Nephron progenitor cell (in vitro differentiated cells): Measurements from ENCODE around the gene FBXO42.
"Not testable (repeated sequence)": the region's sequence is repeated elsewhere in the genome, so short reads cannot be mapped to it uniquely, and the experiment has no call there.

Experiments used
- DNase-seq: peaks from one replicate; pipeline ENCODE4 v3.0.0; 2021
- H3K27ac Mint-ChIP-seq: 2 replicates; pipeline ENCODE4 v1.8.0; 2021; ENCODE audit warnings: mild to moderate bottlenecking, moderate library complexity, mixed read lengths
- H3K27me3 Mint-ChIP-seq: 2 replicates; pipeline ENCODE4 v1.8.0; 2021; ENCODE audit warnings: mild to moderate bottlenecking, low read depth, mixed read lengths; ENCODE audit not compliant: poor library complexity
- H3K36me3 Mint-ChIP-seq: 2 replicates; pipeline ENCODE4 v1.8.0; 2021; ENCODE audit warnings: low read depth, mixed read lengths
- H3K4me1 Mint-ChIP-seq: 2 replicates; pipeline ENCODE4 v1.8.0; 2021; ENCODE audit warnings: mixed read lengths
- H3K4me3 Mint-ChIP-seq: 2 replicates; pipeline ENCODE4 v1.8.0; 2021; ENCODE audit warnings: mild to moderate bottlenecking, moderate library complexity, mixed read lengths
- H3K9me3 Mint-ChIP-seq: 2 replicates; pipeline ENCODE4 v1.8.0; 2021; ENCODE audit warnings: mild to moderate bottlenecking, moderate library complexity, mixed read lengths
- CTCF ChIP-seq: fragments of 200-600 bp; sonication (generic); IDR thresholded peaks from 2 replicates; pipeline ENCODE4 v1.5.0; 2021; ENCODE audit warnings: antibody characterized with exemption

The FBXO42 gene

GRCh38 chr1:16367968-16368890 lies 15.9 kb upstream of the FBXO42 start:
- Mint-ChIP-seq H3K27me3 (peaks cover 13% of the 10 kb centered on the region), H3K4me1 (peaks cover 30% of the 10 kb centered on the region), H3K4me3 (peak overlapping the region; percentile 93), H3K27ac (peak overlapping the region; percentile 98), H3K9me3 (no peaks in the 10 kb centered on the region), H3K36me3 (peaks cover 15% of the 10 kb centered on the region)
- TF ChIP-seq CTCF = no peak
- no peak for DNase-seq

- H3K27me3 Mint-ChIP-seq = peaks cover 13% of the 10 kb centered on the region
- DNase-seq = peak; percentile 78
- H3K4me1 Mint-ChIP-seq = peaks cover 23% of the 10 kb centered on the region
- H3K9me3 Mint-ChIP-seq = no peaks in the 10 kb centered on the region
- H3K4me3 Mint-ChIP-seq = peak overlapping the region; percentile 93
- peaks cover 8% of the 10 kb centered on the region for H3K36me3 Mint-ChIP-seq
- TF ChIP-seq CTCF = no peak
- peak overlapping the region; percentile 98 for H3K27ac Mint-ChIP-seq
Measured at GRCh38 chr1:16367258-16367967, 15.1 kb upstream of the FBXO42 start.

- H3K4me3 Mint-ChIP-seq = peak within 1 kb of the TSS; percentile 93
- H3K9me3 Mint-ChIP-seq = no peaks in the 10 kb centered on the region
- no peak for TF ChIP-seq CTCF
- H3K36me3 Mint-ChIP-seq = peaks cover 2% of the 10 kb centered on the region
- peaks cover 13% of the 10 kb centered on the region for H3K27me3 Mint-ChIP-seq
- H3K4me1 Mint-ChIP-seq = peaks cover 22% of the 10 kb centered on the region
- peak within 1 kb of the TSS; percentile 98 for H3K27ac Mint-ChIP-seq
- peak; percentile 91 for DNase-seq
Measured at GRCh38 chr1:16366722-16367257, 14.5 kb upstream of the FBXO42 start, which contains the start of gene SZRD1. Gene SZRD1, plus strand, starts transcription at chr1:16367242. Its CDS starts 16 bp downstream, at chr1:16367258.

GRCh38 chr1:16365146-16365498 lies 12.8 kb upstream of the FBXO42 start:
- H3K27ac Mint-ChIP-seq, DNase-seq: not testable (repeated sequence)

GRCh38 chr1:16356867-16357266 lies 4.6 kb upstream of the FBXO42 start:
- H3K27ac Mint-ChIP-seq = no peak overlapping the region
- H3K27me3 Mint-ChIP-seq = peaks cover 7% of the 10 kb centered on the region
- no peak for TF ChIP-seq CTCF
- no peak overlapping the region for H3K4me3 Mint-ChIP-seq
- no peaks in the 10 kb centered on the region for H3K36me3 Mint-ChIP-seq
- peaks cover 9% of the 10 kb centered on the region for H3K4me1 Mint-ChIP-seq
- no peaks in the 10 kb centered on the region for H3K9me3 Mint-ChIP-seq
- DNase-seq = no peak

More at GRCh38 chr1:16365146-16365498, 12.8 kb upstream of the FBXO42 start:
- H3K9me3 Mint-ChIP-seq, H3K4me3 Mint-ChIP-seq, H3K36me3 Mint-ChIP-seq: not testable (repeated sequence)
- Mint-ChIP-seq H3K4me1 (peaks cover 22% of the 10 kb centered on the region), H3K27me3 (peaks cover 13% of the 10 kb centered on the region)

GRCh38 chr1:16354619-16355018 lies 2.3 kb upstream of the FBXO42 start:
- DNase-seq = no peak
- Mint-ChIP-seq H3K4me1 (peaks cover 25% of the 10 kb centered on the region), H3K27ac (no peak overlapping the region), H3K27me3 (peaks cover 7% of the 10 kb centered on the region), H3K36me3 (no peaks in the 10 kb centered on the region), H3K4me3 (no peak overlapping the region), H3K9me3 (no peaks in the 10 kb centered on the region)
- TF ChIP-seq CTCF = no peak
